BLaER1 treated with 17β-estradiol and CSF1 and Interleukin-3, amounts not matched to agents 10 nM and 100 nM (cell line): ENCODE measurements around the gene SPTLC2.
A peak's percentile ranks its signal among the peaks of the same experiment; 100 is the strongest.

Experiments
- H3K27ac ChIP-seq, 11 experiments: shearing (Covaris generic); formaldehyde crosslinking; 2 replicates each; pipeline ENCODE4 v1.8.1; 2022
- H3K27me3 ChIP-seq, 11 experiments: shearing (Covaris generic); formaldehyde crosslinking; 2 replicates each; pipeline ENCODE4 v1.8.1; 2022
- H3K36me3 ChIP-seq, 11 experiments: shearing (Covaris generic); formaldehyde crosslinking; 2 replicates each; pipeline ENCODE4 v1.8.1; 2022
- H3K4me1 ChIP-seq, 10 experiments: shearing (Covaris generic); formaldehyde crosslinking; 2 replicates each; pipeline ENCODE4 v1.8.1; 2022
- H3K4me2 ChIP-seq, 11 experiments: shearing (Covaris generic); formaldehyde crosslinking; 2 replicates each; pipeline ENCODE4 v1.8.1; 2022
- H3K4me3 ChIP-seq, 10 experiments: shearing (Covaris generic); formaldehyde crosslinking; 2 replicates each; pipeline ENCODE4 v1.8.1; 2022
- H3K9ac ChIP-seq, 11 experiments: shearing (Covaris generic); formaldehyde crosslinking; 2 replicates each; pipeline ENCODE4 v1.8.1; 2022
- H3K9me3 ChIP-seq, 11 experiments: shearing (Covaris generic); formaldehyde crosslinking; replicated peaks in 1 of 11; 2 replicates each; pipeline ENCODE4 v1.8.1; 2022
- H4K20me1 ChIP-seq, 11 experiments: shearing (Covaris generic); formaldehyde crosslinking; 2 replicates each; pipeline ENCODE4 v1.8.1; 2022
- Cebpa-rat ChIP-seq, 11 experiments: shearing (Covaris generic); IDR thresholded peaks; 2 replicates each; pipeline ENCODE4 v1.8.1; 2022

The SPTLC2 gene

DNA sequence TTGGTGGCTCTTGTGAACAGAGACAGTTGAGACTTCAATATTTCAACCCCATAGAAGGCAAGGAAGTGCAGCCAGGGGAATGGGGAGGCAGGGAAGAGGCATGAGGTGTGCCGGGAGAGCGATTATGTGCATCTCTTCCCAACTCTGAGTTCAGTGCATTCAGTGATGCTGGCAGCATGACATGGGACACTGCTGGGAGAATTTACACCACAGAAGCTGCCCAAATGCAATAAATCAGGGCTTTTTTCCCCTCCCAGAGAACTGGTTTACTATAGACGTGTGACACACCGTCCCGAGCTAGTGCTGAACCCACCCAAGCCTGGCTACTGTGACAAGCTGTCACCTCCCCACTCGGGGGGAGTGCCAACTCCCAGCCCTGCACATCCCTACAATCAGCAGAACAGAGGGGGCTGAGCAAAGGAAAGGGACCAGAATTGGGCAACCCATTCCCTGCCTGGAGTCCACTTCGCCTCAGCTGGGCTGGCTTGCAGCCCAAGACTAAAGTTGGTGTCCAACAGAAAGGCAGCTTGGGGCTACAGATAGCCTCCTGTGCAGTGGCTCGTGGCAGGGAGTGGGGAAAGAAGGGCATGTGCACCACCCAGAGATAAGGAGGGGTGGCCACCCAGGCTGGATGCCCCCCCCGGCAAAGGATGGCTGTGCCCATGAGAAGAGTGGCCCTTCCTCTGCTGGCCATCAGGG lies 141.8 kb downstream of the SPTLC2 start:
- Histone ChIP-seq H3K9ac (no peak overlapping the region), H3K4me3 (no peak overlapping the region), H3K36me3 (peaks cover 1 to 9% (median 4%) of the 10 kb centered on the region in 11 experiments), H3K27me3 (no peaks in the 10 kb centered on the region), H3K9me3 (no peaks in the 10 kb centered on the region), H3K27ac (no peak overlapping the region), H3K4me1 (peaks cover 0 to 12% (median 3%) of the 10 kb centered on the region in 10 experiments; a peak in 6 of 20 replicates), H4K20me1 (peaks cover 0 to 8% (median 2%) of the 10 kb centered on the region in 11 experiments; a peak in 11 of 22 replicates), H3K4me2 (peak overlapping the region in 3 of 11 experiments; percentile 1 to 32 (median 18); a peak in 4 of 22 replicates)
- no peak for TF ChIP-seq Cebpa-rat (IDR thresholded peaks at IDR 0.05)

DNA sequence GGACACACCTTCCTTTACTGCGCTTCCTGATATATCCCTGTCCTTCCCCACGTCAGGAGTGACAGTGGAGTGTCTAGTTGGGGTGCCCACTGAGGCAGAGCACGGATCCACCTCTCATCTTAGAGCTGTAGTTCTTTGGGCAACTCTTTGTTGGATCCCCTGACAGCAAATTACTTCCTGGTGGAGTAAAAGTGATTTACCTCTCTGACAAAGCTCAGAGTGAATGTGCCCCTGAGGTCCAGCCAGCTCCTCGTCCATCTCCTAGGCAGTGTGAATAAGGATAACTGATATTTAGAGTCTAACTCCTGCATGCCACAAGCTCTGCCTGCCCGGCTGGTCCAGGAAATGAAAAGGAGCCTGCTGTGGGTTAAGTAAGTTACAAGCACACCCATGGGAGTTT lies 142.5 kb downstream of the SPTLC2 start:
- H3K4me3 ChIP-seq, result no peak overlapping the region
- H3K4me1 ChIP-seq, result peaks cover 0 to 12% (median 3%) of the 10 kb centered on the region in 10 experiments; a peak in 6 of 20 replicates
- no peaks in the 10 kb centered on the region for H3K9me3 ChIP-seq
- H3K27ac ChIP-seq, result no peak overlapping the region
- peak overlapping the region in 4 of 11 experiments; percentile 1 to 32 (median 14); a peak in 5 of 22 replicates for H3K4me2 ChIP-seq
- TF ChIP-seq Cebpa-rat (IDR thresholded peaks at IDR 0.05), result no peak
- no peaks in the 10 kb centered on the region for H3K27me3 ChIP-seq
- H3K36me3 ChIP-seq, result peaks cover 8 to 16% (median 11%) of the 10 kb centered on the region in 11 experiments
- peaks cover 0 to 15% (median 9%) of the 10 kb centered on the region in 11 experiments; a peak in 14 of 22 replicates for H4K20me1 ChIP-seq
- no peak overlapping the region for H3K9ac ChIP-seq

DNA sequence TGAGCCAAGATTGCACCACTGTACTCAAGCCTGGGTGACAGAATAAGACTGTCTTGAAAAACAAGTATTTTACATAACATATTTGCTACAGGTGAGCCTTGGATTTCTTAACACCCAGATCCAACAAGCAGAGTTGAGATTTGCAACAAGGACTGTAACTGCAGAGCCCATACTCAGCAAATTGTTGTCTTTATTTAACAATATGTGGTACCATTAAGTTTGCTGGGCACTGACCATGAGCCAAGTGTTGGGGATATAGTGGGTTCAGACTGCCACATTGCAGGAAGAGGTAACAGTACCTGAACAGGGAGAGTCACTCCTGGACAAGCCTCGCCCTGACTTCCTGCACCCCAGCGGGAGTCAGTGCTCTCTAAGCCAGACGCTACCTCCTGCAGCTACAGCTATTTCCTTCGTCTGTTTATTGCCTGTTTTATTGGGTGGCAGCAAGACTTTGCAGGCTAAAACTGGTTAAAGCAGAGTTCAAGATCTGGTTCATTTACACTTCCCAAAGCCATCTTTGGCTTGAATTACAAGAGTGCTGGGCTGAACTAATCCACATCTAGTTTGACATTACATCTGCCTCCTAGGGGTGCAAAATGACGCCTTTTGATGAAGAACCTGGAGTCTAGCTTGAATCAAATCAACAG lies 146.1 kb downstream of the SPTLC2 start:
- Histone ChIP-seq H3K4me1 (peaks cover 0 to 12% (median 3%) of the 10 kb centered on the region in 10 experiments; a peak in 6 of 20 replicates), H3K4me3 (no peak overlapping the region), H3K36me3 (peaks cover 44 to 52% (median 47%) of the 10 kb centered on the region in 11 experiments), H3K9ac (no peak overlapping the region), H3K4me2 (no peak overlapping the region), H3K27me3 (no peaks in the 10 kb centered on the region), H3K9me3 (no peaks in the 10 kb centered on the region), H3K27ac (no peak overlapping the region), H4K20me1 (peaks cover 0 to 51% (median 40%) of the 10 kb centered on the region in 11 experiments; a peak in 18 of 22 replicates)
- no peak for TF ChIP-seq Cebpa-rat (IDR thresholded peaks at IDR 0.05)

DNA sequence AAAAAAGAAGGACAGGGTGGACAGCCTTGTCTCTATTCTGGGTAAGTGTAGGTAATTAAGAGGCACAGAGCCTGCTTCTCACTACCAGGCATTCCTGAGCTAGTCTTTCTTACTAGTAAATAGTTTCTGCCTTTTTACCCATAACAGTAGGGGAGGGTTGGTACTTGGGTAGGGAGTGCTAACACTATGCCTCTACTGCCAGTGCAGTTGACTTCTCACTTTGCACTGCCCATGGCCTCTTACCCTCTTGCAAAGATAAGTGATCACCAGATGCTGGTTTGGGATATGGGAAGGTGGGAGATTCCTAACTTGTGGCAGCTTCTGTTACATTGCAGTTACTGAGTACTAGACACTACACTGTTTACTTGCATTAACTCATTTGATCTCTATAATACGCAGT lies 146.9 kb downstream of the SPTLC2 start:
- Histone ChIP-seq H3K27ac (no peak overlapping the region), H3K9ac (no peak overlapping the region), H3K9me3 (no peaks in the 10 kb centered on the region), H3K4me1 (peaks cover 0 to 10% (median 2%) of the 10 kb centered on the region in 10 experiments; a peak in 6 of 20 replicates), H3K36me3 (peaks cover 52 to 60% (median 55%) of the 10 kb centered on the region in 11 experiments), H4K20me1 (peaks cover 0 to 59% (median 47%) of the 10 kb centered on the region in 11 experiments; a peak in 18 of 22 replicates), H3K4me2 (no peak overlapping the region), H3K4me3 (no peak overlapping the region), H3K27me3 (no peaks in the 10 kb centered on the region)
- TF ChIP-seq Cebpa-rat (IDR thresholded peaks at IDR 0.05), result no peak

DNA sequence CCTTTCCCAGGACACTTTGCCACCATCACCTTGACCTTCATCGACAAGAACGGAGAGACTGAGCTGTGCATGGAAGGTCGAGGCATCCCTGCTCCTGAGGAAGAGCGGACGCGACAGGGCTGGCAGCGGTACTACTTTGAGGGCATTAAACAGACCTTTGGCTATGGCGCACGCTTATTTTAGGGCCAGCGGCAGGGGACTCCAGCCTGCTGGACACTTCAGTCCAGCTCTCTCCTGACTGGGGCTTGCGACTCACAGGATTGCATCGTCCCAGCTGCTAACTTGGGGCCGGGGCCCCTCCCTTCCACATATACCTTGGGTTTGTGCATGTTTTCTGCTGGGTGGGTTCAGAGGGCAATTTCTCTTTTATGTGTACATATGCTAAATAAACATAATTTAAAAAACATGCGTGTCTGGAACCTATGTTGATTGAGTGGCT lies 147.4 kb downstream of the SPTLC2 start:
- H3K4me2 ChIP-seq, result no peak overlapping the region
- H3K9ac ChIP-seq, result no peak overlapping the region
- peaks cover 0 to 63% (median 52%) of the 10 kb centered on the region in 11 experiments; a peak in 18 of 22 replicates for H4K20me1 ChIP-seq
- H3K27ac ChIP-seq, result no peak overlapping the region
- TF ChIP-seq Cebpa-rat (IDR thresholded peaks at IDR 0.05), result no peak
- H3K4me1 ChIP-seq, result peaks cover 0 to 6% (median under 1%) of the 10 kb centered on the region in 10 experiments; a peak in 6 of 20 replicates
- H3K27me3 ChIP-seq, result no peaks in the 10 kb centered on the region
- H3K4me3 ChIP-seq, result no peak overlapping the region
- H3K9me3 ChIP-seq, result no peaks in the 10 kb centered on the region
- peaks cover 56 to 65% (median 59%) of the 10 kb centered on the region in 11 experiments for H3K36me3 ChIP-seq

DNA sequence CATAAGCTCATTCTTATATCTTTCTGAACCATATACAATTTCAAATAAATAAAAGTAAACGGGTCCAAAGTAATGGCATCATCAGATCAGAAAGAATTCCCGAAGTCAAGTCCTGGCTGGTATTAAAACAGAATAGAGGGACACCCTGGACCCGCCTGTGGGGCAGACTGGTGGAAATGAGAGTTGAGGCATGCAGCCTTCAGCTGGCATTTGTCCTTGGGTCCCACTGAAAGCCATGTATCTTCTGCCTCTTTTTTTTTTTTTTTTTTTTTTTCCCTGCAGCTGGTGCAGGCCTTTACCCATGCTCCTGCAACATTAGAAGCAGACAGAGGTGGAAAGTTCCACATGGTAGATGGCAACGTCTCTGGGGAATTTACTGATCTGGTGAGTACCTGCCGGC lies 148.6 kb downstream of the SPTLC2 start:
- TF ChIP-seq Cebpa-rat (IDR thresholded peaks at IDR 0.05), result no peak
- no peak overlapping the region for H3K9ac ChIP-seq
- H3K4me3 ChIP-seq, result no peak overlapping the region
- no peaks in the 10 kb centered on the region for H3K4me1 ChIP-seq
- H3K27ac ChIP-seq, result no peak overlapping the region
- H4K20me1 ChIP-seq, result peaks cover 0 to 76% (median 64%) of the 10 kb centered on the region in 11 experiments; a peak in 20 of 22 replicates
- H3K27me3 ChIP-seq, result no peaks in the 10 kb centered on the region
- no peak overlapping the region for H3K4me2 ChIP-seq
- H3K9me3 ChIP-seq, result no peaks in the 10 kb centered on the region
- peaks cover 69 to 78% (median 72%) of the 10 kb centered on the region in 11 experiments for H3K36me3 ChIP-seq

DNA sequence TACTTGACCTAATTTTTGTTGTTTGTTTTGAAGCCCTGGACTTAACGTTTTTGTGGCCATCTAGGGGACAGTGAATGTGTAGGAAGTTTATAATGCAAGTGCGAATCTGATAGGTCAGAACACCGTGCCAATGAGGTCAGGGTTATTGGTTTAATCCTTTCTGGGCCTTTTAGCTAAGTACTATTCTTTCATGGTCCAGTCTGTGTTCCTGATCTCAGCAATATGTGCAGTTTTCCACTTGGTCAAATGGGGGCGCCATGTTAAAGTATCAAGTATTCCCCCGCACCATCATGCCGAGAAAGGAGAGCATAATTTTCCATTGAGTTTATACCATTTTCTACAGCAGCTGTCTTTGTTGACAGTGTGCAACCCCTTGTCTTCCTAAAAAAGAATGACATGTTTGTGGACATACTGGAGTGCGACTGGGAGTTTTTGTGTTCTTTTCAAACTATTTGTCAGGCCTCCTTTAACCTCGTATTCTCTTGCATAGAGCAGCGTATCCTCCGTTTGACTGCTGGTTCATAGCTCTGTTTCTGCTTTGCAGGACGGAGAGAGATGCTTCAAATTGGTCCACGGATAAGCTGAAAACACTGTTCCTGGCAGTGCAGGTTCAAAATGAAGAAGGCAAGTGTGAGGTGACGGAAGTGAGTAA lies 157.2 kb downstream of the SPTLC2 start:
- Histone ChIP-seq H3K27ac (peak overlapping the region in 9 of 11 experiments; percentile 84 to 96 (median 92); a peak in 16 of 22 replicates), H3K4me1 (peaks cover 18 to 31% (median 24%) of the 10 kb centered on the region in 10 experiments), H3K9ac (peak overlapping the region; percentile 87 to 97 (median 93)), H3K9me3 (no peaks in the 10 kb centered on the region), H3K4me2 (peak overlapping the region; percentile 75 to 95 (median 89)), H4K20me1 (peaks cover 34 to 62% (median 59%) of the 10 kb centered on the region in 11 experiments; a peak in 21 of 22 replicates), H3K27me3 (no peaks in the 10 kb centered on the region), H3K4me3 (peak overlapping the region; percentile 91 to 100 (median 98)), H3K36me3 (peaks cover 49 to 51% (median 50%) of the 10 kb centered on the region in 11 experiments)
- TF ChIP-seq Cebpa-rat (IDR thresholded peaks at IDR 0.05), result no peak

DNA sequence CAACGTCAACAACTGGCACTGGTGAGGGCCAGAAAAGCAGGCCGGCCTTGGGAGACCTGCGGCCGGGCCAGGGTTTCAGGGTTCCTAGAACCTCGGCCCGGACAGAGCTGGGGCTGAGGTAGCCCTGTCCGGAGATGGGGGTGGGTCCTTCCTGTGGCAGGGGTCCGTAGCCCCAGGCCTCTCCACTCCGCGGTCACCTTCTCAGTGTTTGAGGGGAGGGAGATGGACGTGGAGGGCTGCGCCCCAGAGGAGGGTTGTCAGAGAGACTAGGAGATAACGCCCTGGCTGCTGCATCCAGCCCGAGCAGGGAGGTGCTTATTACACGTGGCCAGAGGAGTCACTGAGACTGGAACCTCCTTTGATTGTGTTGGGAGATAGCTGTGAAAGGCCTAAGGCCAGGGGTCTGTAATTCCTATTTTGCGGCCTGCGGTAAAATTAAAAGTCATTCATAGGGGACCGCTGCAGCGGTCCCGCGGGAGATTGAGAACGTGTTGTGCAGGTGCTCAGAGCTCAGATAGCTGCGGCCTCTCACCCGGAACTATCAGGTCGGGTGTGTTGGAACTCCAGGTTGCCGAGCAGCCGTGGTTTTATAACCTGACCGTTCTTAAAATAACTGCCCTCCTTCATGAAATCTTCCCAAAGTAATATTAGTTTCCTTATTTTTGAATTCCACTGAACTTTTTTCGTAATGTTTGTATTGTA lies 158.0 kb downstream of the SPTLC2 start:
- Histone ChIP-seq H3K4me3 (peak overlapping the region; percentile 91 to 100 (median 98)), H3K4me1 (peaks cover 18 to 31% (median 24%) of the 10 kb centered on the region in 10 experiments), H3K27me3 (no peaks in the 10 kb centered on the region), H3K27ac (peak overlapping the region; percentile 84 to 96 (median 91)), H3K36me3 (peaks cover 42 to 49% (median 44%) of the 10 kb centered on the region in 11 experiments), H3K9ac (peak overlapping the region; percentile 87 to 97 (median 93)), H4K20me1 (peaks cover 35 to 58% (median 53%) of the 10 kb centered on the region in 11 experiments; a peak in 21 of 22 replicates), H3K9me3 (no peaks in the 10 kb centered on the region), H3K4me2 (peak overlapping the region; percentile 75 to 95 (median 89))
- TF ChIP-seq Cebpa-rat (IDR thresholded peaks at IDR 0.05), result no peak
